ENCODE data around the gene SPG11.

GRCh38 chr15:44646460-44646859, 17.0 kb downstream of the SPG11 start:
- TF ChIP-seq CTCF (IDR thresholded peaks at IDR 0.05; ENCODE audit: low read depth, low read length) (no peak), EZH2phosphoT487 (IDR thresholded peaks at IDR 0.05; ENCODE audit: low read depth) (no peak)

Data from OCI-LY3 (cell line).